Fibroblast of villous mesenchyme (primary cell): Measurements from ENCODE around the gene MROH7. TPM values are rescaled to one million over a fixed set of nuclear protein-coding genes. Genes with fewer than 3 reads are reported as not detected.

Source experiments
- DNase-seq: peaks from one replicate; pipeline ENCODE4 v3.0.0-alpha.2; 2010; ENCODE audit warnings: low read depth
- H3K4me3 ChIP-seq: 2 replicates; pipeline ENCODE4 v1.5.1; 2011; ENCODE audit warnings: low read depth, mild to moderate bottlenecking, low read length
- total RNA-seq: library from RNA; depleted of rRNA; stranded (reverse); fragments of >200 nt; gene quantifications from 2 replicates; pipeline ENCODE4 v1.2.3, GENCODE V29; 2012
- TF ChIP-seq, protein P1 (sequence below): IDR thresholded peaks from 2 replicates; pipeline ENCODE4 v1.5.1; 2012; ENCODE audit warnings: low read depth, mild to moderate bottlenecking, low read length; ENCODE audit not compliant: insufficient read depth

The MROH7 gene
- total RNA-seq, 1 donor = under 0.01 TPM

DNA sequence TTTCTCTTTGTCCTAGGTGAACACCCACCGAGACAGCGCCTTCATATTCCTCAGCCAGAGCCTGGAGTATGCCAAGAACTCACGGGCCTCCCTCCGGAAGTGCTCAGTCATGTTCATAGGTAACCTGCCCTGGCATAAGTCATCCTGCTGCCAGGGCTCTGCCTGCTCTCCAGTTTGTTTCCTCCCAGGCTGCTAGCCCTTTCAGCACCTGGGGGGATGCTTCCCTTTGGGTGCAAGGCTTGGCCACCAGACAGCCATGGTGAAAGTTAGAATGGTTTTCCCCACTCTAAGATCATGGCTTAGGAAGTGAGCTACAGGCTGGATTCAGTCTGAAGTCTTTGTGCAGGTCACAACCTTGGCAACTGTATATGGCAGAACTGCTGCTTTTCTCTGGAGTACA, 64.8 kb downstream of the MROH7 start:
- TF ChIP-seq, protein P1, sequence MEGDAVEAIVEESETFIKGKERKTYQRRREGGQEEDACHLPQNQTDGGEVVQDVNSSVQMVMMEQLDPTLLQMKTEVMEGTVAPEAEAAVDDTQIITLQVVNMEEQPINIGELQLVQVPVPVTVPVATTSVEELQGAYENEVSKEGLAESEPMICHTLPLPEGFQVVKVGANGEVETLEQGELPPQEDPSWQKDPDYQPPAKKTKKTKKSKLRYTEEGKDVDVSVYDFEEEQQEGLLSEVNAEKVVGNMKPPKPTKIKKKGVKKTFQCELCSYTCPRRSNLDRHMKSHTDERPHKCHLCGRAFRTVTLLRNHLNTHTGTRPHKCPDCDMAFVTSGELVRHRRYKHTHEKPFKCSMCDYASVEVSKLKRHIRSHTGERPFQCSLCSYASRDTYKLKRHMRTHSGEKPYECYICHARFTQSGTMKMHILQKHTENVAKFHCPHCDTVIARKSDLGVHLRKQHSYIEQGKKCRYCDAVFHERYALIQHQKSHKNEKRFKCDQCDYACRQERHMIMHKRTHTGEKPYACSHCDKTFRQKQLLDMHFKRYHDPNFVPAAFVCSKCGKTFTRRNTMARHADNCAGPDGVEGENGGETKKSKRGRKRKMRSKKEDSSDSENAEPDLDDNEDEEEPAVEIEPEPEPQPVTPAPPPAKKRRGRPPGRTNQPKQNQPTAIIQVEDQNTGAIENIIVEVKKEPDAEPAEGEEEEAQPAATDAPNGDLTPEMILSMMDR = no peak
- H3K4me3 ChIP-seq = no peak overlapping the region
- DNase-seq = no peak

DNA sequence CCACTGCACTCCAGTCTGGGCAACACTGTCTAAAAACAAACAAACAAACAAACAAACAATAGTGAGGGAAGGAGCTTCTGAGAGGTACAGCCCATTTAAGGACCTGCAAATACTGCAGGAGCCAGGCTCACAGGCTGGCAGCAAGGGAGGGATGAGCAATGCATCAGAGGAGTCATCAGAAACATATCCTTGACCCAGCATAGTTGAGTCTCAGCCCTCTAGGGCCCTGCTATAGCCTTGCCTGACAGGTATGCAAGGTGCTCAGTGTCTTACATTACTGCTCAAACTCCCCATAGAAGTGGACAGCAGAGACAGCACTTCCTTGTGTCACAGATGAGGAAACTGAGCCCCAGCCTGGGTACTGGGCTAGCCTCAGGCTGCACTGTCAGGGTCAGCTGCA, 66.8 kb downstream of the MROH7 start:
- no peak overlapping the region for H3K4me3 ChIP-seq
- TF ChIP-seq, protein P1 = no peak
- no peak for DNase-seq

DNA sequence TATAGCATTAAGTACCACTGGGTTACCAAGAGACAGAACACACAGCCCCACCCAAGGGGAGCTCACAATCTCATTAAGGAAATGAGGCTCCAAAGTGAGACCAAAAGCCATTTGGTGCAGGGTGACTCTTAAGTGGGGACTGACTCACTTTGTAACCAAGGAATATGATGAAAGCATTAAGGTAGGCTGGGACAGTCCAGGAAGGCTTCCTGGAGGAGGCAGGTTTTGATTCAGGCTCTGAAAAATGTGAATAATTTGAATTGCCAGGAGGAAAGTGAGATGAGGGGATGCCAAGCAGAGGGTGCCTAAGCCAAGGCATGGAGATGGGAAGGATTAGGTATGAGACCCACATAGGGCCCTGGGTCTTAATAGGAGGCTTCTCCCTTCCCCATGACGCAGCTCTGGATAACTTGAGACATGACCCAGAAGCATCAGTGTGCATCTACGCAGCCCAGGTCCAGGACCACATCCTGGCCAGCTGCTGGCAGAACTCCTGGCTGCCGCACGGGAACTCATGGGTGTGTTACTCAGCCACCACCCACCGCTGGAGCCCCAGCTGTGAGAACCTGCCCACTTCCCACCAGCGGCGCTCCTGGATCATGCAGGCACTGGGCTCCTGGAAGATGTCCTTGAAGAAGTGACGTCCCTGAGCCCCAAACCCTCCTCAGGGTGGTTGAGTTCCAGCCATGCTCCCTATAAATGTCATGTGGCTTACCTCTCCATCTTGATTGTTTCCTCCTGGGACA, 68.1 kb downstream of the MROH7 start:
- no peak overlapping the region for H3K4me3 ChIP-seq
- no peak for DNase-seq
- TF ChIP-seq, protein P1 = no peak

DNA sequence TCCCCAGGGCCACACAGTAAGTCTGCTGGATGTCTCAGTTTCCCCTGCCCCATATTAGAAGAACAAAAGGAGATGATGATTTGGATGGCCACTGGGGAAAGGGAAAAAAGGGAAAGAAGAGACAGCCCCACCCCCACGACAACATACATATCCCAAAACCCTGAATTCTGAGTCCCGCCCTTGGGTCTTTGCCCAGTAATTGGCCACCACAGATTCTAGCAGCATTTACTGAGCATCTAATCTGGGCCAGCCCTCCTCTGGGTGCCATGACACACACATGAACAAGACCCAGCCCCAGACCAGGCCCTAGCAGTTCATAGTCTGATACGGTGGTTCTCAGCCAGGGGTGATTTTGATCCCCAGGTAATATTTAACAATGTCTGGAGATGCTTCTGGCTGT, 68.8 kb downstream of the MROH7 start:
- DNase-seq = no peak
- TF ChIP-seq, protein P1 = no peak
- no peak overlapping the region for H3K4me3 ChIP-seq

DNA sequence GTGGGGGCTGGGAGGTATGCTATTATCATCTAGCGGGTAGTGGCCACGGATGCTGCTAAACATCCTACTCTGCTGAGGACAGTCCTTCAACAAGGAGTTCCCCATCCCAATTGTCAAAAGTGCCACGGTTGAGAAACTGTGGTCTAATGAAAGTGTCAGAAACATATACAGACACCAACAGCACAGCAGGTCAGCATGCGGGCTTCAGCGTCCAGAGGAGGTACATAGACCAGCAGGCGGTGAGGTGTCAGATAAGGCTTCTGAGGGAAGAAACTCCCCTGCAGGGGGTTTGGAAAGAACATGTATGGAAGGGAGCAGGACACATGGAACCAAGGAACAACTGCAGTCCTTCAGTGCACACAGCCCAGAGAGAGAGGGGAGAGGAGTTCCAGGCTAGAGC, 69.3 kb downstream of the MROH7 start:
- DNase-seq = no peak
- H3K4me3 ChIP-seq = no peak overlapping the region
- TF ChIP-seq, protein P1 = no peak

DNA sequence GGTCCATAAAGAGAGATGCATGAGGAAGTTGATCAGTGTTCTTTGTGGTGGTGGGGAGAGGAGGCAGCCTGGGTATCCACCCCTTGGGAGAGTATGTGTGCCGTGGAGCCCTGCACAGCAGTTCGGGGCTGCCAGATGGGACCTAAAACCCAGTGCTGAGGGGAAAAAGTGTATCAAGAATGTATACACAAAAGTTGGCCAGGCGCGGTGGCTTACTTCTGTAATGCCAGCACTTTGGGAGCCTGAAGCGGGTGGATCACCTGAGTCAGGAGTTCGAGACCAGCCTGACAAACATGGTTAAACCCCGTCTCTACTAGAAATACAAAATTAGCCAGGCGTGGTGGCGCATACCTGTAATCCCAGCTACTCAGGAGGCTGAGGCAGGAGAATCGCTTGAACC, 70.0 kb downstream of the MROH7 start:
- no peak overlapping the region for H3K4me3 ChIP-seq
- no peak for DNase-seq
- TF ChIP-seq, protein P1 = no peak
